GM12873 (cell line): ENCODE measurements around the gene SS18.

Source experiments
- CTCF ChIP-seq: IDR thresholded peaks from 2 replicates; pipeline ENCODE4 v1.5.1; 2012; ENCODE audit warnings: low read depth, mild to moderate bottlenecking, moderate library complexity, low read length, control low read depth; ENCODE audit not compliant: insufficient read depth; ENCODE audit errors: missing control alignments

The SS18 gene

GRCh38 chr18:26090130-26091046 lies at the start of gene SS18:
Gene SS18 (minus strand): TSS chr18:26090613. CDS start chr18:26090569, 44 bp downstream.
- no peak for TF ChIP-seq CTCF

GRCh38 chr18:26135548-26135947 lies 45.1 kb upstream of the SS18 start:
- TF ChIP-seq CTCF, result no peak

GRCh38 chr18:26134107-26134506 lies 43.7 kb upstream of the SS18 start:
- no peak for TF ChIP-seq CTCF

GRCh38 chr18:26133652-26134051 lies 43.2 kb upstream of the SS18 start, which contains the start of gene PSMA8:
Gene PSMA8 (plus strand): TSS chr18:26133869. CDS start chr18:26133966, 97 bp downstream.
- no peak for TF ChIP-seq CTCF

- TF ChIP-seq CTCF, result no peak
Measured at GRCh38 chr18:26127786-26128185, 37.4 kb upstream of the SS18 start.

GRCh38 chr18:26121476-26121875 lies 31.1 kb upstream of the SS18 start:
- TF ChIP-seq CTCF, result no peak

GRCh38 chr18:26119246-26119645 lies 28.8 kb upstream of the SS18 start:
- no peak for TF ChIP-seq CTCF
